MM.1S (cell line): ENCODE measurements around the gene PRKCZ.

ENCODE experiments used
- DNase-seq: peaks from one replicate; pipeline ENCODE4 v3.0.0-alpha.2; 2015
- H2AFZ ChIP-seq: fragments of 300-600 bp; sonication (generic); 2 replicates; pipeline ENCODE4 v1.6.0; 2016; ENCODE audit warnings: antibody characterized with exemption, low read length
- H3F3A ChIP-seq: fragments of 300-600 bp; sonication (generic); 2 replicates; pipeline ENCODE4 v1.6.1; 2016; ENCODE audit warnings: mild to moderate bottlenecking, antibody characterized with exemption, low read length, moderate library complexity, mixed read lengths; ENCODE audit not compliant: insufficient read depth
- H3K27ac ChIP-seq: fragments of 300-600 bp; sonication (generic); 2 replicates; pipeline ENCODE4 v1.5.1; 2016; ENCODE audit warnings: mild to moderate bottlenecking, low read length
- H3K27me3 ChIP-seq: fragments of 300-600 bp; sonication (generic); replicated peaks from 2 replicates; pipeline ENCODE4 v1.6.0; 2016; ENCODE audit warnings: low read length; ENCODE audit not compliant: insufficient read depth
- H3K36me3 ChIP-seq: fragments of 300-600 bp; sonication (generic); replicated peaks from 2 replicates; pipeline ENCODE4 v1.6.1; 2016; ENCODE audit warnings: mild to moderate bottlenecking, low read length, mixed read lengths; ENCODE audit not compliant: insufficient read depth
- H3K4me1 ChIP-seq: fragments of 300-600 bp; sonication (generic); 2 replicates; pipeline ENCODE4 v1.6.1; 2016; ENCODE audit warnings: low read length, mixed read lengths
- H3K4me2 ChIP-seq: fragments of 300-600 bp; sonication (generic); 2 replicates; pipeline ENCODE4 v1.6.0; 2016; ENCODE audit warnings: low read depth, low read length
- H3K4me3 ChIP-seq: fragments of 300-600 bp; sonication (generic); 2 replicates; pipeline ENCODE4 v1.5.1; 2016; ENCODE audit warnings: low read length, mixed read lengths
- H3K79me2 ChIP-seq: fragments of 300-600 bp; sonication (generic); 2 replicates; pipeline ENCODE4 v1.6.1; 2016; ENCODE audit warnings: mixed run types, low read length, mixed read lengths
- H3K9ac ChIP-seq: fragments of 300-600 bp; sonication (generic); 2 replicates; pipeline ENCODE4 v1.6.1; 2016; ENCODE audit warnings: low read length, mixed read lengths
- H3K9me2 ChIP-seq: fragments of 300-600 bp; sonication (generic); replicated peaks from 2 replicates; pipeline ENCODE4 v1.6.1; 2016; ENCODE audit warnings: mild to moderate bottlenecking, low read length, mixed read lengths; ENCODE audit not compliant: insufficient read depth
- H3K9me3 ChIP-seq: fragments of 300-600 bp; sonication (generic); replicated peaks from 2 replicates; pipeline ENCODE4 v1.6.1; 2016; ENCODE audit warnings: mild to moderate bottlenecking, low read length, mixed read lengths; ENCODE audit not compliant: insufficient read depth
- H4K20me1 ChIP-seq: fragments of 300-600 bp; sonication (generic); 2 replicates; pipeline ENCODE4 v1.6.1; 2016; ENCODE audit warnings: mild to moderate bottlenecking, low read length, moderate library complexity, mixed read lengths; ENCODE audit not compliant: insufficient read depth
- CTCF ChIP-seq: fragments of 300-600 bp; sonication (generic); IDR thresholded peaks from 2 replicates; pipeline ENCODE4 v1.5.1; 2016; ENCODE audit warnings: antibody characterized with exemption, low read length, mixed read lengths
- EZH2 ChIP-seq: fragments of 300-600 bp; sonication (generic); optimal IDR thresholded peaks from 2 replicates; pipeline ENCODE3; 2017; ENCODE audit warnings: low read depth, mild to moderate bottlenecking, antibody characterized with exemption, low read length, mixed read lengths
- EZH2phosphoT487 ChIP-seq: fragments of 300-600 bp; sonication (generic); IDR thresholded peaks from 2 replicates; pipeline ENCODE4 v1.6.1; 2018; ENCODE audit warnings: antibody characterized with exemption, low read length

PRKCZ gene

GRCh38 chr1:2032737-2033136 is 17.5 kb upstream of the PRKCZ start:
- Histone ChIP-seq H3K9ac (no peak overlapping the region), H3K36me3 (no peaks in the 10 kb centered on the region), H2AFZ (no peak overlapping the region), H3K4me3 (no peak overlapping the region), H3K4me1 (no peaks in the 10 kb centered on the region), H4K20me1 (no peaks in the 10 kb centered on the region), H3F3A (no peaks in the 10 kb centered on the region), H3K9me3 (no peaks in the 10 kb centered on the region), H3K27me3 (peaks cover 99% of the 10 kb centered on the region), H3K4me2 (no peak overlapping the region), H3K9me2 (no peaks in the 10 kb centered on the region), H3K79me2 (no peaks in the 10 kb centered on the region), H3K27ac (no peak overlapping the region)
- TF ChIP-seq EZH2 (no peak), EZH2phosphoT487 (no peak), CTCF (no peak)
- no peak for DNase-seq

GRCh38 chr1:2033165-2033564 is 17.0 kb upstream of the PRKCZ start:
- Histone ChIP-seq H3K27me3 (peaks cover 99% of the 10 kb centered on the region), H3K4me1 (no peaks in the 10 kb centered on the region), H3K27ac (no peak overlapping the region), H3K9ac (no peak overlapping the region), H3K4me3 (no peak overlapping the region), H4K20me1 (no peaks in the 10 kb centered on the region), H3K4me2 (no peak overlapping the region), H3K79me2 (no peaks in the 10 kb centered on the region), H3F3A (no peaks in the 10 kb centered on the region), H3K9me2 (no peaks in the 10 kb centered on the region), H3K36me3 (no peaks in the 10 kb centered on the region), H3K9me3 (no peaks in the 10 kb centered on the region), H2AFZ (no peak overlapping the region)
- TF ChIP-seq EZH2phosphoT487 (no peak), EZH2 (no peak), CTCF (no peak)
- no peak for DNase-seq

- no peak overlapping the region for H2AFZ ChIP-seq
Measured at GRCh38 chr1:2036287-2036686, 13.9 kb upstream of the PRKCZ start.

More at GRCh38 chr1:2036287-2036686, 13.9 kb upstream of the PRKCZ start:
- no peak overlapping the region for H3K27ac ChIP-seq
- peaks cover 97% of the 10 kb centered on the region for H3K27me3 ChIP-seq
- H3K4me1 ChIP-seq = no peaks in the 10 kb centered on the region
- H3K36me3 ChIP-seq = no peaks in the 10 kb centered on the region
- no peaks in the 10 kb centered on the region for H3K79me2 ChIP-seq
- H3K9ac ChIP-seq = no peak overlapping the region
- H3K9me3 ChIP-seq = no peaks in the 10 kb centered on the region
- no peaks in the 10 kb centered on the region for H3F3A ChIP-seq
- TF ChIP-seq EZH2 (no peak), EZH2phosphoT487 (no peak), CTCF (no peak)
- H4K20me1 ChIP-seq = no peaks in the 10 kb centered on the region
- H3K9me2 ChIP-seq = no peaks in the 10 kb centered on the region
- H3K4me3 ChIP-seq = no peak overlapping the region
- no peak overlapping the region for H3K4me2 ChIP-seq
- DNase-seq = no peak
